LNCaP clone FGC (cell line): ENCODE data around the gene CEP170.

Experiments used
- DNase-seq: peaks from one replicate; pipeline ENCODE4 v3.0.0-alpha.2; 2011; ENCODE audit warnings: low read depth
- H3K4me3 ChIP-seq: 2 replicates; pipeline ENCODE4 v1.5.1; 2011; ENCODE audit warnings: mild to moderate bottlenecking, low read depth, low read length, control low read depth
- CTCF ChIP-seq: IDR thresholded peaks from 2 replicates; pipeline ENCODE4 v1.5.1; 2012; ENCODE audit warnings: mild to moderate bottlenecking; ENCODE audit not compliant: control insufficient read depth, insufficient read depth; ENCODE audit errors: extremely low read depth

CEP170 gene

GRCh38 chr1:243275316-243275715, 20.2 kb upstream of the CEP170 start:
- peak; percentile 52 for DNase-seq
- H3K4me3 ChIP-seq = no peak overlapping the region
- no peak for TF ChIP-seq CTCF

- TF ChIP-seq CTCF = no peak
- H3K4me3 ChIP-seq = no peak overlapping the region
- DNase-seq = no peak
Measured at GRCh38 chr1:243273945-243274344, 18.9 kb upstream of the CEP170 start.

GRCh38 chr1:243273506-243273905, 18.4 kb upstream of the CEP170 start:
- no peak for DNase-seq
- no peak for TF ChIP-seq CTCF
- H3K4me3 ChIP-seq = no peak overlapping the region

- no peak for TF ChIP-seq CTCF
- no peak overlapping the region for H3K4me3 ChIP-seq
- no peak for DNase-seq
Measured at GRCh38 chr1:243272401-243272800, 17.3 kb upstream of the CEP170 start.

- no peak for DNase-seq
- no peak overlapping the region for H3K4me3 ChIP-seq
- TF ChIP-seq CTCF = no peak
Measured at GRCh38 chr1:243271996-243272395, 16.9 kb upstream of the CEP170 start.

- H3K4me3 ChIP-seq = no peak overlapping the region
- TF ChIP-seq CTCF = no peak
- DNase-seq = no peak
Measured at GRCh38 chr1:243270097-243270864, 15.2 kb upstream of the CEP170 start.

- TF ChIP-seq CTCF = no peak
- no peak for DNase-seq
- no peak overlapping the region for H3K4me3 ChIP-seq
Measured at GRCh38 chr1:243269461-243269801, 14.3 kb upstream of the CEP170 start.
